Measurements from ENCODE around the gene ZNF597. TPM values are rescaled to one million over a fixed set of nuclear protein-coding genes. Genes with fewer than 3 reads are reported as not detected.

ZNF597 gene
- total and polyA plus RNA-seq, 10 of the 15 experiments (the other 5 are each of a cell fraction or from before 2014, with no cell fraction given), result 0.80 to 2.8 (median 2.0) TPM

DNA sequence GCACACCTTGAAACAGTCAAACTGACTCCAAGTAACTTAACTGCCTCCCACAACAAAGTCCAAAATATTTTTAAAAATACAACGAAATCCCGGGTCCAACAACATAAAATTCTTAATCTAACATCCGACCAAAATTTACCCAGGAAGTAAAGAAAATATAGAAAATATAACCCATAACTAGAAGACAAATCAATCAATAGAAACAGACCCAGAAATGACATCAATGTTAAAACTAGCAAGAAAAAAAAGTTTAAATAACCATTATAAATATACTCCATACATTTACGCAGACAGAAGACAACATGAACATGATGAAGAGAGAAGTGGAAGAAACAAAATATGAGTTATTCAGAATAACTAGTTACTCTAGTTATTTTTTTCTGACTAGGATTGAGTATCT lies 3.7 kb downstream of the ZNF597 start:
- FAIRE-seq (no peak), DNase-seq (ENCODE audit: low read depth, low spot score) (no peak), ATAC-seq (no peak)
- Histone ChIP-seq H3K4me2 (ENCODE audit: control insufficient read depth, insufficient read depth) (no peak overlapping the region), H3K79me2 (ENCODE audit: control insufficient read depth, insufficient read depth, low read length) (peaks cover 13% of the 10 kb centered on the region), H3K36me3 (ENCODE audit: control insufficient read depth in 2 of 2, insufficient read depth in 2 of 2, low read length in 1 of 2) (peaks cover 0 to 4% of the 10 kb centered on the region in 2 experiments; a peak in 2 of 4 replicates), H3K9me3 (replicated peaks; ENCODE audit: control insufficient read depth, insufficient read depth, low read length) (no peaks in the 10 kb centered on the region; the same call in 2 of the 3 replicates), H3K4me1 (ENCODE audit: control insufficient read depth, insufficient read depth, low read length) (no peaks in the 10 kb centered on the region), H2AFZ (ENCODE audit: control insufficient read depth, low read depth, low read length) (no peak overlapping the region), H4K20me1 (ENCODE audit: control insufficient read depth, insufficient read depth) (no peaks in the 10 kb centered on the region), H3K27me3 (replicated peaks in 1 of 2; ENCODE audit: control insufficient read depth in 2 of 2, insufficient read depth in 2 of 2, low read length in 1 of 2) (no peaks in the 10 kb centered on the region), H3K9ac (ENCODE audit: control insufficient read depth, insufficient read depth, low read length) (no peak overlapping the region), H3K27ac (ENCODE audit: control insufficient read depth, insufficient read depth) (no peak overlapping the region), H3K4me3 (no peak overlapping the region)
- BruUV-seq (replicated peaks), result no TSS peak
- TF ChIP-seq NFYA (IDR thresholded peaks at IDR 0.05; ENCODE audit: borderline replicate concordance, low read depth, low read length), result no peak
- no peak for TF ChIP-seq POU2F2 (IDR thresholded peaks at IDR 0.05; ENCODE audit: borderline replicate concordance, low read depth, low read length)
- no peak for TF ChIP-seq JUNB (IDR thresholded peaks at IDR 0.05)
- TF ChIP-seq RAD51 (IDR thresholded peaks at IDR 0.05), result no peak
- TF ChIP-seq, protein P1, sequence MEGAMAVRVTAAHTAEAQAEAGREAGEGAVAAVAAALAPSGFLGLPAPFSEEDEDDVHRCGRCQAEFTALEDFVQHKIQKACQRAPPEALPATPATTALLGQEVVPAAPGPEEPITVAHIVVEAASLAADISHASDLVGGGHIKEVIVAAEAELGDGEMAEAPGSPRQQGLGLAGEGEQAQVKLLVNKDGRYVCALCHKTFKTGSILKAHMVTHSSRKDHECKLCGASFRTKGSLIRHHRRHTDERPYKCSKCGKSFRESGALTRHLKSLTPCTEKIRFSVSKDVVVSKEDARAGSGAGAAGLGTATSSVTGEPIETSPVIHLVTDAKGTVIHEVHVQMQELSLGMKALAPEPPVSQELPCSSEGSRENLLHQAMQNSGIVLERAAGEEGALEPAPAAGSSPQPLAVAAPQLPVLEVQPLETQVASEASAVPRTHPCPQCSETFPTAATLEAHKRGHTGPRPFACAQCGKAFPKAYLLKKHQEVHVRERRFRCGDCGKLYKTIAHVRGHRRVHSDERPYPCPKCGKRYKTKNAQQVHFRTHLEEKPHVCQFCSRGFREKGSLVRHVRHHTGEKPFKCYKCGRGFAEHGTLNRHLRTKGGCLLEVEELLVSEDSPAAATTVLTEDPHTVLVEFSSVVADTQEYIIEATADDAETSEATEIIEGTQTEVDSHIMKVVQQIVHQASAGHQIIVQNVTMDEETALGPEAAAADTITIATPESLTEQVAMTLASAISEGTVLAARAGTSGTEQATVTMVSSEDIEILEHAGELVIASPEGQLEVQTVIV (IDR thresholded peaks at IDR 0.05; ENCODE audit: borderline replicate concordance, partially characterized antibody), result no peak
- no peak for TF ChIP-seq MEF2A (IDR thresholded peaks at IDR 0.05; ENCODE audit: insufficient read depth, low read depth, low read length)
- no peak for TF ChIP-seq CREB1 (IDR thresholded peaks at IDR 0.05; ENCODE audit: low read depth)
- TF ChIP-seq, protein P2, sequence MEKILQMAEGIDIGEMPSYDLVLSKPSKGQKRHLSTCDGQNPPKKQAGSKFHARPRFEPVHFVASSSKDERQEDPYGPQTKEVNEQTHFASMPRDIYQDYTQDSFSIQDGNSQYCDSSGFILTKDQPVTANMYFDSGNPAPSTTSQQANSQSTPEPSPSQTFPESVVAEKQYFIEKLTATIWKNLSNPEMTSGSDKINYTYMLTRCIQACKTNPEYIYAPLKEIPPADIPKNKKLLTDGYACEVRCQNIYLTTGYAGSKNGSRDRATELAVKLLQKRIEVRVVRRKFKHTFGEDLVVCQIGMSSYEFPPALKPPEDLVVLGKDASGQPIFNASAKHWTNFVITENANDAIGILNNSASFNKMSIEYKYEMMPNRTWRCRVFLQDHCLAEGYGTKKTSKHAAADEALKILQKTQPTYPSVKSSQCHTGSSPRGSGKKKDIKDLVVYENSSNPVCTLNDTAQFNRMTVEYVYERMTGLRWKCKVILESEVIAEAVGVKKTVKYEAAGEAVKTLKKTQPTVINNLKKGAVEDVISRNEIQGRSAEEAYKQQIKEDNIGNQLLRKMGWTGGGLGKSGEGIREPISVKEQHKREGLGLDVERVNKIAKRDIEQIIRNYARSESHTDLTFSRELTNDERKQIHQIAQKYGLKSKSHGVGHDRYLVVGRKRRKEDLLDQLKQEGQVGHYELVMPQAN (conservative IDR thresholded peaks at IDR 0.05), result no peak
- TF ChIP-seq, protein P3, sequence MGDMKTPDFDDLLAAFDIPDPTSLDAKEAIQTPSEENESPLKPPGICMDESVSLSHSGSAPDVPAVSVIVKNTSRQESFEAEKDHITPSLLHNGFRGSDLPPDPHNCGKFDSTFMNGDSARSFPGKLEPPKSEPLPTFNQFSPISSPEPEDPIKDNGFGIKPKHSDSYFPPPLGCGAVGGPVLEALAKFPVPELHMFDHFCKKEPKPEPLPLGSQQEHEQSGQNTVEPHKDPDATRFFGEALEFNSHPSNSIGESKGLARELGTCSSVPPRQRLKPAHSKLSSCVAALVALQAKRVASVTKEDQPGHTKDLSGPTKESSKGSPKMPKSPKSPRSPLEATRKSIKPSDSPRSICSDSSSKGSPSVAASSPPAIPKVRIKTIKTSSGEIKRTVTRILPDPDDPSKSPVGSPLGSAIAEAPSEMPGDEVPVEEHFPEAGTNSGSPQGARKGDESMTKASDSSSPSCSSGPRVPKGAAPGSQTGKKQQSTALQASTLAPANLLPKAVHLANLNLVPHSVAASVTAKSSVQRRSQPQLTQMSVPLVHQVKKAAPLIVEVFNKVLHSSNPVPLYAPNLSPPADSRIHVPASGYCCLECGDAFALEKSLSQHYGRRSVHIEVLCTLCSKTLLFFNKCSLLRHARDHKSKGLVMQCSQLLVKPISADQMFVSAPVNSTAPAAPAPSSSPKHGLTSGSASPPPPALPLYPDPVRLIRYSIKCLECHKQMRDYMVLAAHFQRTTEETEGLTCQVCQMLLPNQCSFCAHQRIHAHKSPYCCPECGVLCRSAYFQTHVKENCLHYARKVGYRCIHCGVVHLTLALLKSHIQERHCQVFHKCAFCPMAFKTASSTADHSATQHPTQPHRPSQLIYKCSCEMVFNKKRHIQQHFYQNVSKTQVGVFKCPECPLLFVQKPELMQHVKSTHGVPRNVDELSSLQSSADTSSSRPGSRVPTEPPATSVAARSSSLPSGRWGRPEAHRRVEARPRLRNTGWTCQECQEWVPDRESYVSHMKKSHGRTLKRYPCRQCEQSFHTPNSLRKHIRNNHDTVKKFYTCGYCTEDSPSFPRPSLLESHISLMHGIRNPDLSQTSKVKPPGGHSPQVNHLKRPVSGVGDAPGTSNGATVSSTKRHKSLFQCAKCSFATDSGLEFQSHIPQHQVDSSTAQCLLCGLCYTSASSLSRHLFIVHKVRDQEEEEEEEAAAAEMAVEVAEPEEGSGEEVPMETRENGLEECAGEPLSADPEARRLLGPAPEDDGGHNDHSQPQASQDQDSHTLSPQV (IDR thresholded peaks at IDR 0.05), result no peak
- no peak for TF ChIP-seq NFXL1 (IDR thresholded peaks at IDR 0.05; ENCODE audit: borderline replicate concordance)
- TF ChIP-seq TBL1XR1 (IDR thresholded peaks at IDR 0.05; ENCODE audit: low read depth, low read length), result no peak
- no peak for TF ChIP-seq ZNF274 (IDR thresholded peaks at IDR 0.05; ENCODE audit: insufficient read depth, insufficient read length)
- TF ChIP-seq SMAD1 (IDR thresholded peaks at IDR 0.05; ENCODE audit: low read depth, partially characterized antibody), result no peak
- no peak for TF ChIP-seq BCL11A (IDR thresholded peaks at IDR 0.05; ENCODE audit: low read depth, low read length)
- intact Hi-C loops (cut with micrococcal nuclease; ENCODE audit: unreplicated experiment) (no loop called here), in situ Hi-C loops (cut with MboI) (no loop called here)
- ChIA-PET POLR2A (no interaction called here), SMC1A (ENCODE audit: uncharacterized antibody, unreplicated experiment) (no interaction called here), CTCF (no interaction called here), RAD21 (ENCODE audit: unreplicated experiment) (no interaction called here)
- WGBS (ENCODE audit: insufficient coverage, insufficient replicate concordance, low lambda C conversion rate, missing lambda C conversion rate), result 77% methylated on average over 4 of the region's 4 CpGs
